GM19238 (cell line): ENCODE results near the gene P2RX7.
"Not testable (repeated sequence)": the region's sequence is repeated elsewhere in the genome, so short reads cannot be mapped to it uniquely, and the experiment has no call there.

Experiments used
- DNase-seq: peaks from one replicate; pipeline ENCODE4 v3.0.0; 2011; ENCODE audit warnings: low spot score; ENCODE audit not compliant: insufficient read length

Gene P2RX7

GRCh38 chr12:121170151-121170550 is 37.5 kb downstream of the P2RX7 start:
- DNase-seq: no peak

GRCh38 chr12:121170611-121171260 is 38.1 kb downstream of the P2RX7 start:
- DNase-seq: no peak

- no peak for DNase-seq
These were observed 39.5 kb downstream of the P2RX7 start for GRCh38 chr12:121172145-121172544.

- no peak for DNase-seq
These were observed 42.9 kb downstream of the P2RX7 start for GRCh38 chr12:121175383-121176119.

- no peak for DNase-seq
These were observed 44.3 kb downstream of the P2RX7 start for GRCh38 chr12:121176826-121177529.

- no peak for DNase-seq
These were observed 48.5 kb downstream of the P2RX7 start for GRCh38 chr12:121181181-121181580.

- no peak for DNase-seq
These were observed 49.7 kb downstream of the P2RX7 start for GRCh38 chr12:121182222-121182893.

- DNase-seq: no peak
These were observed 51.7 kb downstream of the P2RX7 start for GRCh38 chr12:121184425-121184824.

- DNase-seq: no peak
These were observed 52.6 kb downstream of the P2RX7 start for GRCh38 chr12:121184984-121185889.

- DNase-seq: no peak
These were observed 54.1 kb downstream of the P2RX7 start for GRCh38 chr12:121186826-121187225.

- no peak for DNase-seq
These were observed 54.8 kb downstream of the P2RX7 start for GRCh38 chr12:121187501-121187900.

GRCh38 chr12:121188227-121188626 is 55.6 kb downstream of the P2RX7 start:
- DNase-seq: no peak

GRCh38 chr12:121189131-121189530 is 56.5 kb downstream of the P2RX7 start:
- no peak for DNase-seq

- DNase-seq: no peak
These were observed 57.0 kb downstream of the P2RX7 start for GRCh38 chr12:121189619-121190155.

- DNase-seq: no peak
These were observed 57.9 kb downstream of the P2RX7 start for GRCh38 chr12:121190523-121191031.

- DNase-seq: no peak
These were observed 58.5 kb downstream of the P2RX7 start for GRCh38 chr12:121191151-121191550.

GRCh38 chr12:121196902-121197301 is 64.2 kb downstream of the P2RX7 start:
- DNase-seq: no peak

GRCh38 chr12:121198949-121199348 is 66.3 kb downstream of the P2RX7 start:
- no peak for DNase-seq

- not testable (repeated sequence) for DNase-seq
These were observed 68.5 kb downstream of the P2RX7 start for GRCh38 chr12:121201140-121201539.
